Measurements from ENCODE around the gene ZNF789. TPM values are rescaled to one million over a fixed set of nuclear protein-coding genes. Genes with fewer than 3 reads are reported as not detected.

ZNF789 gene
- total RNA-seq, 1 donor from 2014 or later: 21.7 TPM

GRCh38 chr7:99449326-99449725 is 23.4 kb upstream of the ZNF789 start:
- Histone ChIP-seq H3K79me2 (ENCODE audit: insufficient read depth, low read length) (peaks cover 17% of the 10 kb centered on the region), H3K36me3 (ENCODE audit: insufficient read depth, low read length) (peaks cover 32% of the 10 kb centered on the region)

GRCh38 chr7:99451936-99452335 is 20.8 kb upstream of the ZNF789 start:
- Histone ChIP-seq H3K27me3 (ENCODE audit: insufficient read depth, low read length) (no peaks in the 10 kb centered on the region), H3K4me2 (ENCODE audit: low read length) (no peak overlapping the region), H3K4me1 (ENCODE audit: insufficient read depth, low read length) (no peaks in the 10 kb centered on the region), H3K79me2 (ENCODE audit: insufficient read depth, low read length) (peaks cover 43% of the 10 kb centered on the region), H3K9ac (ENCODE audit: low read length) (no peak overlapping the region), H3K36me3 (ENCODE audit: insufficient read depth, low read length) (peaks cover 23% of the 10 kb centered on the region), H3K9me3 (ENCODE audit: insufficient read depth, low read depth, low read length) (no peaks in the 10 kb centered on the region), H3K4me3 (ENCODE audit: insufficient read depth, low read depth, low read length) (no peak overlapping the region), H4K20me1 (ENCODE audit: insufficient read depth, low read length) (peaks cover 46% of the 10 kb centered on the region), H3K27ac (ENCODE audit: low read depth, low read length) (no peak overlapping the region), H2AFZ (ENCODE audit: low read depth, low read length) (no peak overlapping the region)
- FAIRE-seq: no peak
- peaks cover 29% of the 10 kb centered on the region for H3K36me3 Mint-ChIP-seq (ENCODE audit: low read depth, unreplicated experiment)
- H3K9me3 Mint-ChIP-seq (ENCODE audit: unreplicated experiment): no peaks in the 10 kb centered on the region
- no peak for DNase-seq (ENCODE audit: low read depth)
- H3K27me3 Mint-ChIP-seq (ENCODE audit: low read depth, unreplicated experiment): no peaks in the 10 kb centered on the region
- H3K27ac Mint-ChIP-seq (ENCODE audit: unreplicated experiment): no peak overlapping the region
- no peak overlapping the region for H3K4me3 Mint-ChIP-seq (ENCODE audit: unreplicated experiment)
- no peaks in the 10 kb centered on the region for H3K4me1 Mint-ChIP-seq (ENCODE audit: low read depth, unreplicated experiment)
- no peak for TF ChIP-seq CTCF (IDR thresholded peaks at IDR 0.05; ENCODE audit: insufficient read depth, low read depth, low read length)

More at GRCh38 chr7:99449326-99449725, 23.4 kb upstream of the ZNF789 start:
- no peaks in the 10 kb centered on the region for H3K27me3 ChIP-seq (ENCODE audit: insufficient read depth, low read length)
- no peak overlapping the region for H3K9ac ChIP-seq (ENCODE audit: low read length)
- Mint-ChIP-seq H3K4me1 (ENCODE audit: low read depth, unreplicated experiment) (no peaks in the 10 kb centered on the region), H3K9me3 (ENCODE audit: unreplicated experiment) (no peaks in the 10 kb centered on the region), H3K4me3 (ENCODE audit: unreplicated experiment) (no peak overlapping the region), H3K36me3 (ENCODE audit: low read depth, unreplicated experiment) (peaks cover 30% of the 10 kb centered on the region), H3K27me3 (ENCODE audit: low read depth, unreplicated experiment) (no peaks in the 10 kb centered on the region), H3K27ac (ENCODE audit: unreplicated experiment) (no peak overlapping the region)
- H3K9me3 ChIP-seq (ENCODE audit: insufficient read depth, low read depth, low read length): no peaks in the 10 kb centered on the region
- H3K27ac ChIP-seq (ENCODE audit: low read depth, low read length): no peak overlapping the region
- no peak for TF ChIP-seq CTCF (IDR thresholded peaks at IDR 0.05; ENCODE audit: insufficient read depth, low read depth, low read length)
- no peak for TF ChIP-seq EZH2 (IDR thresholded peaks at IDR 0.05; ENCODE audit: insufficient read depth, low read length)
- no peak overlapping the region for H3K4me2 ChIP-seq (ENCODE audit: low read length)
- DNase-seq (ENCODE audit: low read depth) (no peak), FAIRE-seq (no peak)
- no peak overlapping the region for H2AFZ ChIP-seq (ENCODE audit: low read depth, low read length)
- no peak overlapping the region for H3K4me3 ChIP-seq (ENCODE audit: insufficient read depth, low read depth, low read length)
- no peaks in the 10 kb centered on the region for H3K4me1 ChIP-seq (ENCODE audit: insufficient read depth, low read length)
- H4K20me1 ChIP-seq (ENCODE audit: insufficient read depth, low read length): peaks cover 27% of the 10 kb centered on the region

DNA sequence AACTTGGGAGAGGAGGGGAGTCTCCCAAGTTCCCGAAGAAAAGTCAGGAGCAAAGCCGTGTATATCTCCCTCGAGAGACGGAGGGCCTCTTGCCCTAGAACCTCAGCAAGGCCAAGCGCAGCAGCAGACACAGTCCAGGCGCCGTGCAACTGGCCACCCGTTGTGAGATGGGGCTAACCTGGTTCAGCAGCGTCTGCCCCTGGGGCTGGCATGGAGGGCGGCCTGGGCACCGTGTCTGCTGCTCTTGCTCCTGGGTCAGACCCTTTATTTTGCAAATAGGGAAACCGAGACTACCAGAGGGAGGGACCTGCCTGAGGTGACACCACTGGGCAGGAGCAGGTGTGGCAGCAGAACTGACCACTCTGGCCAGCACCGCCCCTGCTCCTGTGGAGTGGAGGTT is 20.1 kb upstream of the ZNF789 start:
- Histone ChIP-seq H2AFZ (ENCODE audit: low read depth, low read length) (no peak overlapping the region), H3K4me2 (ENCODE audit: low read length) (no peak overlapping the region), H3K36me3 (ENCODE audit: insufficient read depth, low read length) (peaks cover 23% of the 10 kb centered on the region), H3K9ac (ENCODE audit: low read length) (no peak overlapping the region), H3K27me3 (ENCODE audit: insufficient read depth, low read length) (no peaks in the 10 kb centered on the region), H3K27ac (ENCODE audit: low read depth, low read length) (no peak overlapping the region), H3K4me3 (ENCODE audit: insufficient read depth, low read depth, low read length) (no peak overlapping the region), H3K79me2 (ENCODE audit: insufficient read depth, low read length) (peaks cover 49% of the 10 kb centered on the region), H4K20me1 (ENCODE audit: insufficient read depth, low read length) (peaks cover 52% of the 10 kb centered on the region), H3K9me3 (ENCODE audit: insufficient read depth, low read depth, low read length) (no peaks in the 10 kb centered on the region), H3K4me1 (ENCODE audit: insufficient read depth, low read length) (no peaks in the 10 kb centered on the region)
- TF ChIP-seq CTCF (IDR thresholded peaks at IDR 0.05; ENCODE audit: insufficient read depth, low read depth, low read length): no peak
- TF ChIP-seq EZH2 (IDR thresholded peaks at IDR 0.05; ENCODE audit: insufficient read depth, low read length): no peak
- H3K36me3 Mint-ChIP-seq (ENCODE audit: low read depth, unreplicated experiment): peaks cover 33% of the 10 kb centered on the region
- no peaks in the 10 kb centered on the region for H3K4me1 Mint-ChIP-seq (ENCODE audit: low read depth, unreplicated experiment)
- no peak overlapping the region for H3K4me3 Mint-ChIP-seq (ENCODE audit: unreplicated experiment)
- H3K27me3 Mint-ChIP-seq (ENCODE audit: low read depth, unreplicated experiment): no peaks in the 10 kb centered on the region
- H3K9me3 Mint-ChIP-seq (ENCODE audit: unreplicated experiment): no peaks in the 10 kb centered on the region
- no peak for FAIRE-seq
- DNase-seq (ENCODE audit: low read depth): no peak
- no peak overlapping the region for H3K27ac Mint-ChIP-seq (ENCODE audit: unreplicated experiment)

Data from astrocyte (in vitro differentiated cells and primary cell).